Measurements from ENCODE around the gene TBX1.

The TBX1 gene

DNA sequence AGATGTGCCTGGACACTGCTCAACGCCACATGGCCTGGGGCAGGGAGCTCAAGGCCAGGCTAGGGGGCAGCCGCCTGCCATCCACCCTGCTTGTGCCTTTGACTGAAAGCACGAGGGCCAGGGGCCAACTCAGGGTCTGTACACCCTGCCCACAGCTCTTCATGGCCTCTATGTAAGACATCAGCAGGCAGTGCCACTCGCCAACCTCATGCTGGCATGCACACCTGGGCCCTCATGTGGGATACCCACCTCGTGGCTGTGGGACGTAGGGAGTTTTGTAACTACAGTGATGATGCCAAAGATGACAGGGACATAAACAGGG, 25.6 kb downstream of the TBX1 start:
- no peaks in the 10 kb centered on the region for H3K9me3 ChIP-seq
- H3K4me3 ChIP-seq (ENCODE audit: low read depth in 1 of 2, low read length in 1 of 2) = no peak overlapping the region
- TF ChIP-seq CTCF (IDR thresholded peaks at IDR 0.05) = no peak
- H3K27me3 ChIP-seq = peaks cover 8% of the 10 kb centered on the region
- H3K27ac ChIP-seq = no peak overlapping the region
- no peaks in the 10 kb centered on the region for H3K4me1 ChIP-seq (ENCODE audit: control insufficient read depth in 1 of 2, insufficient read depth in 1 of 2, low read depth in 1 of 2, low read length in 1 of 2)
- H3K36me3 ChIP-seq = no peaks in the 10 kb centered on the region

DNA sequence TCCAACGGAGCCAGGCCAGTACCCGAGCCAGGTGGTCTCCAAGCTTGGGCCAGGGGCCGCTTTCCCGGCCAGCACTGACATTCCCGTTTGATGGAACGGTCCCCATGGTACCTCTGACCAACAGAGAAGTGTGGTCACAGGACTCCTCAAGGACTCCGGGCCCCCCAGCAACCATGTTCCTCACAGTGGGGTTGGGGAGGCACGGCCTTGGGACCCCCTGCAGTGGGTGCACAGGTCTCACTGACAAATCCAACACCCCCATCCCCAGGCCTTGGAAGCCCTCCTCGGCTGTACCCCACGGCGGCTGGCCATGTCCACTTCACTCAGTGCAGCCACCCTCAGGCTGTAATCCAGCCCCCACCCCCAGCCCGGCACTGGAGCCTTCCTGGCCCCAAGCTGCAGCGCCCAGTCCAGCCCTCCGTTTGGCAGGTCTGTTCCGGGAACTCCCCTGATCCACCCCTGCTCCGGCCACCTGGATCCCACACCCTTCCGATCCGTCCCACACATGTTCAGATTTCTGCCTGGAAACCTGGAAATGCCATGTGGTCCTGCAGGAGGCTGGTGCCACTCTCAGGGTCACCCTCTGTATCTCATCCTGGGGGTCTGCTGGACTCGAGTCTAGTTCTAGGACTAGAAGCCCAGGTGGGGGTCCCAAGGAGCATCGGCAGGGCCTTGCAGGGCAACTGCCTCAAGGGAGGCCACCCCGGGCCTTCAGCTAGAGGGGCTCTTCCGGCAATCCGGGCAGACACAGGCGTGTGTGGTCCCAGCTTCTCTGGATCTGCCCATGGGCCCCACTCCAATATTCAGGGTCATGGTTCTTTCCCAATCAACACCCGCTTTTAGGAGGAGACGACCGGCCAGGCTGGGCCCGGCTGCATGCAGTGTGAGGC, 26.6 kb downstream of the TBX1 start:
- no peak for TF ChIP-seq CTCF (IDR thresholded peaks at IDR 0.05)
- H3K36me3 ChIP-seq = no peaks in the 10 kb centered on the region
- H3K27ac ChIP-seq = no peak overlapping the region
- no peaks in the 10 kb centered on the region for H3K4me1 ChIP-seq (ENCODE audit: control insufficient read depth in 1 of 2, insufficient read depth in 1 of 2, low read depth in 1 of 2, low read length in 1 of 2)
- no peak overlapping the region for H3K4me3 ChIP-seq (ENCODE audit: low read depth in 1 of 2, low read length in 1 of 2)
- peaks cover 8% of the 10 kb centered on the region for H3K27me3 ChIP-seq
- H3K9me3 ChIP-seq = no peaks in the 10 kb centered on the region

GRCh38 chr22:19787849-19788141, 27.2 kb downstream of the TBX1 start:
- H3K9me3 ChIP-seq = no peaks in the 10 kb centered on the region
- no peak overlapping the region for H3K4me3 ChIP-seq (ENCODE audit: low read depth in 1 of 2, low read length in 1 of 2)
- no peaks in the 10 kb centered on the region for H3K4me1 ChIP-seq (ENCODE audit: control insufficient read depth in 1 of 2, insufficient read depth in 1 of 2, low read depth in 1 of 2, low read length in 1 of 2)
- peaks cover 4% of the 10 kb centered on the region for H3K27me3 ChIP-seq
- TF ChIP-seq CTCF (IDR thresholded peaks at IDR 0.05) = no peak
- H3K36me3 ChIP-seq = no peaks in the 10 kb centered on the region
- H3K27ac ChIP-seq = no peak overlapping the region

- Histone ChIP-seq H3K9me3 (no peaks in the 10 kb centered on the region), H3K27me3 (no peaks in the 10 kb centered on the region), H3K27ac (no peak overlapping the region), H3K4me1 (ENCODE audit: control insufficient read depth in 1 of 2, insufficient read depth in 1 of 2, low read depth in 1 of 2, low read length in 1 of 2) (no peaks in the 10 kb centered on the region), H3K4me3 (ENCODE audit: low read depth in 1 of 2, low read length in 1 of 2) (no peak overlapping the region), H3K36me3 (no peaks in the 10 kb centered on the region)
- TF ChIP-seq CTCF (IDR thresholded peaks at IDR 0.05) = no peak
These were observed 28.2 kb downstream of the TBX1 start for GRCh38 chr22:19788661-19789225.

DNA sequence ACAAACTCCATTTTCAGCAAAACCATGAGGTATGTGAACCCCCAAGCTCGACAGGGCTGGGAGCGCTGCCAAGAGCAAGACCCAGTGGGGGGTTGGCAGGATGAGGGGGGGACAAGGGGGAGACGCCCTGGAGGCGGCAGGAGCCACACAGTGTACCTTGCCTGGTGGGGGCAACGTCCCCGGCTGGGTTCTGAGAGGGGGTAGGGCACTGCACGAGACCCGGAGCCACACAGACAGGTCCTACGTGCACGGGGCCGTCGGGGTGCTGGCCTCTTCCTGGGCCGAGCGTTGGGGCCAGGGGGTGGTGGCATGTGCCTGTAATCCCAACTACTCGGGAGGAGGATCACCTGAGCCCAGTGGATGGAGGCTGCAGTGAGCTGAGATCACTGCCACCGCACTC, 28.8 kb downstream of the TBX1 start:
- no peaks in the 10 kb centered on the region for H3K36me3 ChIP-seq
- no peaks in the 10 kb centered on the region for H3K4me1 ChIP-seq (ENCODE audit: control insufficient read depth in 1 of 2, insufficient read depth in 1 of 2, low read depth in 1 of 2, low read length in 1 of 2)
- H3K4me3 ChIP-seq (ENCODE audit: low read depth in 1 of 2, low read length in 1 of 2) = no peak overlapping the region
- no peaks in the 10 kb centered on the region for H3K9me3 ChIP-seq
- no peak overlapping the region for H3K27ac ChIP-seq
- no peak for TF ChIP-seq CTCF (IDR thresholded peaks at IDR 0.05)
- no peaks in the 10 kb centered on the region for H3K27me3 ChIP-seq
